ENCODE measurements around the gene SPAG6.
"Not testable (repeated sequence)": the region's sequence is repeated elsewhere in the genome, so short reads cannot be mapped to it uniquely, and the experiment has no call there.

Gene SPAG6

DNA sequence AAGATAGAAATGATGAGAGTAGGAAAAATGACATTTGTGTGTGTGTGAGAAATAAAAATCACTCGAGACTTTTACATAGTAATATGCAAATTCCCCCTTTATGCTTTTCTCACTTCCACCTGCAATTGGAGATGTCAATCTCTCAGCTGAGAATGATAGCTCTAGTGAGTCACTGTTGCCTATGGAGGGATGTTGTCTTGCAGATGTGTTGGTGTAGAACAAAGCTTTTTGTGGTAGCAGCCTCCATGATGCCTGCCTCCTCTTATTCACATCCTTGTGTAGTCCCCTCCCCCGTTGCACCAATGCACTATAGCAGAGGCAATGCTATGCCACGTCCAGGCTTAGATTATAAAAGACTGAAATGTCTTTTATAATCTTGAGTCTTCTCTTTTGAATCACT lies 33.8 kb downstream of the SPAG6 start:
- no peak for DNase-seq

- no peak for DNase-seq
These were observed 36.0 kb downstream of the SPAG6 start for GRCh38 chr10:22381262-22381661.

DNA sequence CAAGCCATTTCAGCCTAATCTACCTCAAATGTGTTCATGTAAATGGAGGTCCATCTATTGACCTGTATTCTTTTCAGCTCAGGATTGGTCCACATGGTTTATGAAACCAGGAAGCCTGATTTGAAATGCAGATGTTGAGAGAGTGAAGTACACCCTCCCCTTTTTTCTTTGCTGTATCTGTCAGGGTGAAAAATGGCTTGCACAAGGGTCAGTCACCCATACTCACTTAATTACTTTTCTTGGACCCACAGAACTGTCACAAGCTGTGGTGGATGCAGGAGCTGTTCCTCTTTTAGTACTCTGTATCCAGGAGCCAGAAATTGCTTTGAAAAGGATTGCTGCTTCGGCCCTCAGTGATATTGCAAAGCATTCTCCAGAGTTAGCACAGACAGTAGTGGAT lies 41.2 kb downstream of the SPAG6 start:
- no peak for DNase-seq

GRCh38 chr10:22389856-22390589 lies 44.7 kb downstream of the SPAG6 start:
- no peak for DNase-seq

GRCh38 chr10:22391600-22391999 lies 46.3 kb downstream of the SPAG6 start:
- no peak for DNase-seq

GRCh38 chr10:22396195-22396594 lies 50.9 kb downstream of the SPAG6 start:
- not testable (repeated sequence) for DNase-seq

DNA sequence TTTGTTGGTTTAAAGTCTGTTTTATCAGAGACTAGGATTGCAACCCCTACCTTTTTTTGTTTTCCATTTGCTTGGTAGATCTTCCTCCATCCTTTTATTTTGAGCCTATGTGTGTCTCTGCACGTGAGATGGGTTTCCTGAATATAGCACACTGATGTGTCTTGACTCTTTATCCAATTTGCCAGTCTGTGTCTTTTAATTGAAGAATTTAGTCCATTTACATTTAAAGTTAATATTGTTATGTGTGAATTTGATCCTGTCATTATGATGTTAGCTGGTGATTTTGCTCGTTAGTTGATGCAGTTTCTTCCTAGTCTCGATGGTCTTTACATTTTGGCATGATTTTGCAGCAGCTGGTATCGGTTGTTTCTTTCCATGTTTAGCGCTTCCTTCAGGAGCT lies 61.6 kb downstream of the SPAG6 start:
- not testable (repeated sequence) for DNase-seq

DNA sequence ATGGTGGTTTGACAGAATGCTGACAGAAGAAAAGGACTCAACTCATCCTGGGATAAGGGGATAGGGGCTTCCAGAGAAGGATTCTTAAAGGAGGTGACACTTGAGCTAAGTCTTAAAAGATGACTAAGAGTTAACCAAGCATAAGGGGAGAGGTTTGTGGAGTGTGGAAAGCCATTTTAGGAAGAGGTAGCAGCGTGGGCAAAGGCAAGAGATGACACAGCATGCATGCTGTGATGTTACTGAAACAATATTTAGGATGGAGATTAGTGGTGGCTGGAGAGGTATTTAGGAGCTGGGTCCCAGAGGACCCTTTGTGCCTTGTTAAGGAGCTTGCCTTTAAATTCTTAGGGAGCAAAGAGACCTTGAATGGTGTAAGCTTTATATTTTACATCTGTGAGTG lies 65.1 kb downstream of the SPAG6 start:
- no peak for DNase-seq

DNA sequence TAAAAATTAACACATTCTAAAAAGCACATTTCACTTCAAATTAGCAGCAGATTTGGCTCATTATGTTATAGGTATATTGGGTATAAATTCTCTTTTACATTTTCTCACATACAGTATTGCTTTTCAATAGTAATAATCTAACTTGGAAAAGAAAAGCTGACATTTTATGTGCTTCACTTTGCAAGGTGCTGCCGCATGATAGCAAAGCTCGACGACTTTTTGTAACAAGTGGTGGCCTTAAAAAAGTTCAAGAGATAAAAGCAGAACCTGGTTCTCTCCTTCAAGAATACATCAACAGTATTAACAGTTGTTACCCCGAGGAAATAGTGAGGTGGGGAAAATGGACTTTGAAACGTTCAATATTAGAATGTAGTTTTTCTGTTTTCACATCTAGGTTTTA lies 65.5 kb downstream of the SPAG6 start:
- DNase-seq, result no peak

DNA sequence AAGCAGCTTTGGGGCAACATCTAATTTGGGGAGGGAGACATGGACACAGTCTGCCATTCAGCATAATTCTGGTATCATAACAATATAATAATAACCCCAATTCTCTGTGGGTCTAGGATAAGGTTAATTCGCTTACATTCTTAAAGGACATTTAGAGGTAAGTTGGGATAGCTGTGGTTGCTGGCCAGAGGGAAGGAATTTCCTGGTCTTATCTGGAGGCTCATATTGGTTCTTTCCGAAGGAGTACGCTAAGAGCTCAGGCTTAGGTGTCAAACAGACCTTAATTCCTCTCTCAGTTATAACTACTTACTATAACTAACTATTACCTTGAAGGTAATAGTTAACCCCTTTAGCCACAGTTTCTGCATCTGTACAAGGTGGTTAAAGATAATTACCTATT lies 68.8 kb downstream of the SPAG6 start:
- no peak for DNase-seq

- DNase-seq, result no peak
These were observed 69.8 kb downstream of the SPAG6 start for GRCh38 chr10:22415072-22415471.

DNA sequence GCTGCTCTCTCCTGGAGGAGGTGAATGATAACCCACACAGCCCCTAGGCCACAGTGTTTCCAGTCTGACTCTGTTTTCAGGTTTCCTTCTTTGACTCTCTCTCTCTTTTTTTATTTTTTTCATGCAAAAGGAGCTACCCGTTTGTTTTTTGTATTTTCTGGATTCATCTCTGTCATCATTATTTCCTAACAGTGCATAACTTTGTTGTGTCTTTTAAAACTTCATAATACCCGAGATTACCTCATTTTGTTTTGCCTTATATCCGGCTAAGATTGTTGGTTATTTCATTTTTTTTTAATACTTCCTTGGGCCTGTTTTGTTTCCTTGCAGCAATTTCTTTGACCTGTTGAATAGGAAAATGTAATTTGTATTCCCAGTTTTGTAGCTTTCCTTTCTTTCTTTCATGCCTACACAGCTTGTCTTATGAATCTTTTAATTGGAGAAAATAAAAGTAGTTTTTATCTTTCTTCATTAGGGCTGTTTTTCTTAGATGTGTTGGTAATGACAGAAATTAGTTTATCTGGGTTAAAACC lies 72.5 kb downstream of the SPAG6 start:
- no peak for DNase-seq

DNA sequence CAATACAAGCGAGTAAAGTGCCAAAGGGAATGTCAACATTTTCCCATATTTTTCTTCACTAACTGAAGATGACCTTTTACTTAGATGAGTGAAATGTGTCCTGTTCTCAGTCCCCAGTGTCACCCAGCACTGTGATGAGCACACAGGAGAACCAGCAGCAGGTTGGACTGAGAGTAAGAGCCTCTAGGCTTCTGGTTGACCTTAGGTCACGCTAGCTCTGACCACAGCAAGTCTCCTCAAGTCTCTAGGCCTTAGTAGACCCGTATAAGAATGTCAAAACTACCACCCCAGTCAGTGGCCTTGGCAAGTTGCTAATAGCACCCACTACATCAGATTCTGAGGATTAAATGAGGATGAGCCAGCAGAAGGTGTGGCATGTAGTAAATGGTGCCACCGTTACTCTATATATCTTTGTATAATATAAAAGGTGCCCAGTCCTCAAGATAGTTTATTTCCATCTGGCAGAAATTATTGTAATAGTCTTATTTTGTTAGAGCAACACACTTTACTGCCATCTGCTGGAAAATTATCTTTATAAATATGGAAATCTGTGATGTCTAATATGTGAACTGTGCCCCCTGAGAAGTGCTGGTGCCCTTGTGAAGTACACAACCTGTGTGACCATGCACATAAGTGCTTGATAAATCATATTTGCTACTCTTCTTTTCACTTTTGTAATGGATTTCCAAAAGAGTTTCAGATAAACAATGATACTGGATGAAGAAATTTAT lies 75.7 kb downstream of the SPAG6 start:
- peak; percentile 57 for DNase-seq

GRCh38 chr10:22426653-22427052 lies 81.4 kb downstream of the SPAG6 start:
- DNase-seq, result no peak

GRCh38 chr10:22427101-22427500 lies 81.8 kb downstream of the SPAG6 start:
- no peak for DNase-seq

- no peak for DNase-seq
These were observed 82.7 kb downstream of the SPAG6 start for GRCh38 chr10:22427890-22428571.

DNA sequence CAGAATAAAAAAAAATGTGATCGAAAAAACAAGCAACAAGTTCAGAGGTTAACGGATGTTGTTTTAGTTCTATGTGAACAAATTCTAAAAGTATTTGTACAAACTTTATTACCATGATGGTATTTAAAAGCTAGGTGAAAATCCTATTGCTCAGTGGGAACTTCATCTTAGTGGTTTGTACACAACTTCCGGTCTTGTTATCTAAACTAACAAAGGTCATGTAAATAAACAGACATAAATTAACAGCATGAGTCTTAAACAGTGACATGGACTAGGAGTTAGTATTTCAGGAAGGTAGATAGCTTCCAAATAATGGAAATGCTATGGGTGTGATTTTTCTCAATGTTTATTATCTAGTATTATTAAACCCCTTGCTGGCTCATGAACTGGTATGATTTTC lies 83.8 kb downstream of the SPAG6 start:
- DNase-seq, result no peak

DNA sequence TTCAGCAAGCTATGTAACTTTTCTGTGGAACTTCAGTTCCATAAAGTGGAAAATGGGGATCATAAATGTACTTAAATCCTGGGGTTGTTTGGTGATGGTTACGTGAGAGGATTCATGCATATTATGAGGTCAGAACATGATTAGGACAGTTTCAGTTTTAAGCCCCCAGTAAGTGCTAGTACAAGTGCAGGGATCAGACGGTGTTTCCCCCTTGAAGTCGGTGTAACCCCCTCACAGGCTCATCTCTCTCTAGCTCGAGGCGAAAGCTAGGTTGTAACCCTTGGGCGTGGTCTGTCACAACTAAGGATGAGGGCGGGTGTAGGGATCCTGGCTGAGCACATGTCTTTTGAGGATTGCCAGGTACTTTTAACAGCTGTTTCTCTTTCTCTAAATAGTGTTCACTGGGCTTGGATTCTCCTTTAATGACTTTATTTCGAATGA lies 84.7 kb downstream of the SPAG6 start:
- no peak for DNase-seq

DNA sequence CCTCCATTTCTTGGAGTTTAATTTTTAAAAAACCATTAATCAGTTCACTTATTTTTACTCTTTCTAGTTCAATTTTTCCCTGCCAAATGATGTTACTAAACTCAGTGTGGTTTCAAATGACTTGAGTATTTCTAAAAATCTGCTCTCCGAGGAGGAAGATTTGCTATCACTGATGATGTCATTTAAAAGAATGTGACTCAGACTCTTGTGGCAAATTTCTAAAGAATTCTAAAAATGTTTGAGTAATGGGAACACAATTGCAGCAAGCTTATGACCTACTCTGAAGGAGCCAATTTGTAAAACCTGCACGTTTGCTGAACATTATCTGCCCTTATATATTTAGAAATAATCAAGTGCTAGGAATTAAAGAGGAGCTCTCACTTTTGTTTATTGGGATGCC lies 88.6 kb downstream of the SPAG6 start:
- DNase-seq, result no peak

DNA sequence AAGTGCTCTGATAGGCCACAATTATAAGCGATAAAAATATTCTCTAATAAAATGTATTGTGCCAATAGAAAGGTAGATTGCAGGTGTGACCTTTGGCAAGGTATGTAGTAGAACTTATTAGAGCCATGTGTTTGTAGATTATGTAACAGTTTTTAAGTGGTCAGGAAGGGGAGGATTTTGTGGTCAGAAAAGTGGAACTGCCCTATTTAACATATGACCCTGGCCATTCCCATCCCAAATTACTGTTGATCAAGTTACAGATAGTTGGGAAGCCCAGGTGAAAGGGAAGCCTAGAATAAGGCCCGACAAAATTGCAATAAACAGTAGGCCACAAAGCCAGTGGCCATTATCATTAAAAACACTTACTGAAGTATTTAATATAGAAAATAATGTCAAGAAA lies 89.2 kb downstream of the SPAG6 start:
- no peak for DNase-seq

- no peak for DNase-seq
These were observed 90.4 kb downstream of the SPAG6 start for GRCh38 chr10:22435650-22436049.

DNA sequence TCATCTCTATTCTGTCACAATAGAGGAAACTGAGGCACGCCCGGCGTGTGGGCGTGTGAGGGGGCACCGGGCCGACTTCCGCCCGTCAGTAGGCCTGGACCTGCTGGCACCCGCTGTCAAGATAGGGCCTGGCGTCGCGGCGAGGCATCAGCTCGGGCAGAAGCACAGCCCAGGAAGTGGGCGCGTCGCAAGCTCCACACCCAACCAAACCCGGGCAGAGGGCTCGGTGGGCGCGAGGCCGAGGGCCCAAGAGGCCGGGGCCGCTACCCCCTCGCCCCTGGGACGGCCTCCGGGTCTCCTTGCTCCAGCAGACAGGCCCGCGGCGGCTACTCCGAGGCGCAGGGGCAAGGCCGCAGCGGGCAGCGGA lies 91.2 kb downstream of the SPAG6 start:
- no peak for DNase-seq

DNA sequence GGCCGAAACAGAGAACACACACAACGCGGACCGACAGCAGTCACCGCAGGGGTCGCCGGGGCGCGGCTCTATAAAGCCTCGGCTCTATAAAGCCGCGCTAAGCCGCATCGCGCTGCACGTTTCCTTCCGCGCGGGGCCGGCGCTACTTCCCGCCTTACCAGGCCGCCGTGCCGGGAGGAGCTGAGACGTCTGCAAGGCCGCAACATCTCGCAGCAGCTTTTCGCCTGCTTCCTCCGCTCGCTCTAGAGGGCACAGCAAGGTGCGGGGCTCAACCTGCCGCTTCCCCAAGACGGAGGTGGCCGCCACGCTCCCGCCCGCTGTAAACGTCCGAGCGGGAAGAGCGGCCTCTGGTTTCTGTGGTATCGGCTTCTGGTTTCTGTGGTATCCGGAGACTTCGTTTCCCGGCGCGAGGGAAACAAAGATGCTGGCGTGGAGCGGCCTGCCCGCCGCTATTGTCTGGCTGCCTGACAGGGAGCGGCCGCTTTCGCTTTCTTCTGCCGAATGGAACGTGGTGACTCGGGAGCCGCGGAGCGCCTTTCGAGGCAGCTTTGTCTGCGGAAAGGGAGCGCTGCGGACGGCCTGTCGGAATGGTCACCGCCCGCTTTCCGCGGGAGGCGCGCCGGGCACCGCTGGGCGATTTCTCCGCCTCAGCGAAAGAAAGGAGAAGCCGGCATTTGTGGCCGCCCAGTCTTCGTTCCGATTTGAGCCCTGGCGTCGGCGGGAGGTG lies 91.8 kb downstream of the SPAG6 start:
- peak; percentile 93 for DNase-seq
